Measurements from ENCODE around the gene PNPLA7. TPM values are rescaled to one million over a fixed set of nuclear protein-coding genes. Genes with fewer than 3 reads are reported as not detected.

Gene PNPLA7
- total and polyA plus RNA-seq, 2 of the 4 experiments (the other 2 are of a cell fraction): under 0.01 to 0.89 TPM

- Histone ChIP-seq H3K9ac (ENCODE audit: low read depth, low read length) (no peak overlapping the region), H3K79me1 (ENCODE audit: low read depth in 1 of 2, low read length in 2 of 2) (no peaks in the 10 kb centered on the region), H3K4ac (ENCODE audit: low read depth, low read length) (no peak overlapping the region), H2AFZ (replicated peaks; ENCODE audit: low read length, poor library complexity) (no peak overlapping the region), H2BK15ac (ENCODE audit: low read depth, low read length) (no peak overlapping the region), H4K91ac (ENCODE audit: insufficient read depth, low read depth, low read length) (no peak overlapping the region), H3K4me2 (ENCODE audit: low read depth, low read length) (no peak overlapping the region), H2AK9ac (replicated peaks; ENCODE audit: low read depth, low read length, poor library complexity) (no peak overlapping the region), H3K27me3 (ENCODE audit: control insufficient read depth, insufficient read depth, low read length) (no peaks in the 10 kb centered on the region), H3K27ac (ENCODE audit: insufficient read depth, low read length) (no peak overlapping the region), H2BK5ac (ENCODE audit: low read depth, low read length, poor library complexity, severe bottlenecking) (no peak overlapping the region), H2BK120ac (ENCODE audit: low read depth, low read length) (no peak overlapping the region), H4K5ac (ENCODE audit: low read depth, low read length) (no peak overlapping the region), H3K9me3 (ENCODE audit: control insufficient read depth, insufficient read depth, low read length) (no peaks in the 10 kb centered on the region), H3K18ac (ENCODE audit: low read depth, low read length) (no peak overlapping the region), H2AK5ac (ENCODE audit: low read depth, low read length) (no peak overlapping the region), H3K14ac (replicated peaks; ENCODE audit: low read depth, low read length) (no peak overlapping the region), H3K36me3 (ENCODE audit: control insufficient read depth, insufficient read depth, low read length) (no peaks in the 10 kb centered on the region), H4K8ac (ENCODE audit: low read depth in 2 of 2, low read length in 2 of 2) (no peak overlapping the region), H3K56ac (ENCODE audit: extremely low read depth, insufficient read depth, low read length) (no peak overlapping the region), H3K4me1 (ENCODE audit: control insufficient read depth, insufficient read depth, low read length) (no peaks in the 10 kb centered on the region), H4K20me1 (ENCODE audit: insufficient read depth, low read length) (no peaks in the 10 kb centered on the region), H3K23ac (ENCODE audit: low read depth, low read length) (no peak overlapping the region), H3K9me1 (ENCODE audit: insufficient read depth, low read length) (no peaks in the 10 kb centered on the region), H3K4me3 (ENCODE audit: insufficient read depth, low read depth, low read length) (no peak overlapping the region), H2BK20ac (ENCODE audit: low read depth, low read length) (no peak overlapping the region)
- intact Hi-C loops (cut with micrococcal nuclease) (no loop called here), dilution Hi-C loops (cut with HindIII; ENCODE audit: low sequenced_read_pairs, unreplicated experiment) (no loop called here), in situ Hi-C loops (cut with MboI; ENCODE audit: low sequenced_read_pairs) (no loop called here)
- 77% methylated on average over 5 of the region's 10 CpGs; no CpG with 5 or more reads in 1 of the 2 experiments for WGBS, 2 experiments (ENCODE audit: extremely low coverage in 2 of 2, insufficient read length in 1 of 2)
- ChIA-PET POLR2A (ENCODE audit: unreplicated experiment) (no interaction called here), CTCF (no interaction called here)
- ATAC-seq (ENCODE audit: low read depth) (no peak), DNase-seq (no peak)
- TF ChIP-seq CTCF (conservative IDR thresholded peaks at IDR 0.05; ENCODE audit: low read depth, low read length) (no peak), BHLHE40 (IDR thresholded peaks at IDR 0.05; ENCODE audit: low read depth, low read length) (no peak), NFE2L2 (IDR thresholded peaks at IDR 0.05; ENCODE audit: low read depth, low read length) (no peak), RAD21 (IDR thresholded peaks at IDR 0.05; ENCODE audit: low read length) (no peak), SMC3 (IDR thresholded peaks at IDR 0.05; ENCODE audit: low read depth, low read length) (no peak), ELK1 (IDR thresholded peaks at IDR 0.05; ENCODE audit: borderline replicate concordance, low read depth, low read length) (no peak), CEBPB (IDR thresholded peaks at IDR 0.05; ENCODE audit: low read depth, low read length) (no peak), MAFK (IDR thresholded peaks at IDR 0.05; ENCODE audit: low read depth, low read length) (no peak), RFX5 (IDR thresholded peaks at IDR 0.05; ENCODE audit: low read depth, low read length) (no peak), CHD1 (IDR thresholded peaks at IDR 0.05; ENCODE audit: low read depth, low read length) (no peak), MXI1 (IDR thresholded peaks at IDR 0.05; ENCODE audit: borderline replicate concordance, low read depth, low read length) (no peak), MAZ (IDR thresholded peaks at IDR 0.05; ENCODE audit: borderline replicate concordance, low read depth, low read length) (no peak), USF2 (IDR thresholded peaks at IDR 0.05; ENCODE audit: low read depth, low read length) (no peak), RCOR1 (IDR thresholded peaks at IDR 0.05; ENCODE audit: insufficient replicate concordance, low read length) (no peak)
- no TSS peak for BruUV-seq (replicated peaks)
Measured at GRCh38 chr9:137516144-137516917, 33.9 kb downstream of the PNPLA7 start.

Measured in IMR-90 (cell line).